ENCODE results near the gene GABRG3.

GRCh38 chr15:27538325-27538724 is 567.3 kb downstream of the GABRG3 start:
- TF ChIP-seq, protein P1, sequence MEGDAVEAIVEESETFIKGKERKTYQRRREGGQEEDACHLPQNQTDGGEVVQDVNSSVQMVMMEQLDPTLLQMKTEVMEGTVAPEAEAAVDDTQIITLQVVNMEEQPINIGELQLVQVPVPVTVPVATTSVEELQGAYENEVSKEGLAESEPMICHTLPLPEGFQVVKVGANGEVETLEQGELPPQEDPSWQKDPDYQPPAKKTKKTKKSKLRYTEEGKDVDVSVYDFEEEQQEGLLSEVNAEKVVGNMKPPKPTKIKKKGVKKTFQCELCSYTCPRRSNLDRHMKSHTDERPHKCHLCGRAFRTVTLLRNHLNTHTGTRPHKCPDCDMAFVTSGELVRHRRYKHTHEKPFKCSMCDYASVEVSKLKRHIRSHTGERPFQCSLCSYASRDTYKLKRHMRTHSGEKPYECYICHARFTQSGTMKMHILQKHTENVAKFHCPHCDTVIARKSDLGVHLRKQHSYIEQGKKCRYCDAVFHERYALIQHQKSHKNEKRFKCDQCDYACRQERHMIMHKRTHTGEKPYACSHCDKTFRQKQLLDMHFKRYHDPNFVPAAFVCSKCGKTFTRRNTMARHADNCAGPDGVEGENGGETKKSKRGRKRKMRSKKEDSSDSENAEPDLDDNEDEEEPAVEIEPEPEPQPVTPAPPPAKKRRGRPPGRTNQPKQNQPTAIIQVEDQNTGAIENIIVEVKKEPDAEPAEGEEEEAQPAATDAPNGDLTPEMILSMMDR (IDR thresholded peaks at IDR 0.05): no peak
- no peak for TF ChIP-seq POLR2A (IDR thresholded peaks at IDR 0.05)
- no peak for TF ChIP-seq POLR2AphosphoS5 (IDR thresholded peaks at IDR 0.05)

All from breast epithelium (tissue), 3 donors.